Duodenal mucosa (tissue), 2 donors: ENCODE results near the gene PIK3R2.
A peak's percentile ranks its signal among the peaks of the same experiment; 100 is the strongest.

ENCODE experiments used
- H3K27ac ChIP-seq: one replicate; pipeline ENCODE4 v1.7.0; 2013; ENCODE audit warnings: low read depth, low read length
- H3K27me3 ChIP-seq, 2 donors: one replicate each; pipeline ENCODE4 v1.7.0; 2013; ENCODE audit warnings: low read length in 2 of 2, control low read depth in 1 of 2; ENCODE audit not compliant: insufficient read depth in 2 of 2, control insufficient read depth in 1 of 2
- H3K36me3 ChIP-seq, 2 donors: one replicate each; pipeline ENCODE4 v1.7.0; 2013; ENCODE audit warnings: low read length in 2 of 2, control low read depth in 1 of 2; ENCODE audit not compliant: insufficient read depth in 2 of 2, control insufficient read depth in 1 of 2
- H3K4me1 ChIP-seq, 2 donors: one replicate each; pipeline ENCODE4 v1.7.0; 2013; ENCODE audit warnings: low read length in 2 of 2, control low read depth in 1 of 2; ENCODE audit not compliant: insufficient read depth in 2 of 2, control insufficient read depth in 1 of 2
- H3K4me3 ChIP-seq, 2 donors: one replicate each; pipeline ENCODE4 v1.7.0; 2013; ENCODE audit warnings: low read length in 2 of 2, low read depth in 1 of 2
- H3K9ac ChIP-seq, 2 donors: one replicate each; pipeline ENCODE4 v1.7.0; 2013; ENCODE audit warnings: low read length in 2 of 2, low read depth in 1 of 2
- H3K9me3 ChIP-seq, 2 donors: one replicate each; pipeline ENCODE4 v1.7.0; 2013; ENCODE audit warnings: low read length in 2 of 2, control low read depth in 1 of 2; ENCODE audit not compliant: control insufficient read depth in 1 of 2

The PIK3R2 gene

GRCh38 chr19:18113827-18114226 is 39.1 kb upstream of the PIK3R2 start:
- Histone ChIP-seq H3K9me3 (no peaks in the 10 kb centered on the region), H3K36me3 (peaks cover 0 to 21% of the 10 kb centered on the region in 2 donors), H3K4me1 (peaks cover 28 to 40% of the 10 kb centered on the region in 2 donors), H3K27me3 (no peaks in the 10 kb centered on the region), H3K9ac (no peak overlapping the region), H3K4me3 (no peak overlapping the region), H3K27ac (no peak overlapping the region)

- no peaks in the 10 kb centered on the region for H3K27me3 ChIP-seq
- no peak overlapping the region for H3K4me3 ChIP-seq
- H3K27ac ChIP-seq: no peak overlapping the region
- peaks cover 28 to 41% of the 10 kb centered on the region in 2 donors for H3K4me1 ChIP-seq
- H3K9me3 ChIP-seq: no peaks in the 10 kb centered on the region
- peaks cover 0 to 21% of the 10 kb centered on the region in 2 donors for H3K36me3 ChIP-seq
- no peak overlapping the region for H3K9ac ChIP-seq
Observed at GRCh38 chr19:18114483-18114882, 38.5 kb upstream of the PIK3R2 start.

GRCh38 chr19:18117364-18117691 is 35.6 kb upstream of the PIK3R2 start:
- Histone ChIP-seq H3K36me3 (peaks cover under 1 to 27% of the 10 kb centered on the region in 2 donors), H3K4me3 (peak overlapping the region; percentile 35 to 44), H3K9ac (no peak overlapping the region), H3K27ac (no peak overlapping the region), H3K4me1 (peaks cover 21 to 29% of the 10 kb centered on the region in 2 donors), H3K27me3 (no peaks in the 10 kb centered on the region), H3K9me3 (no peaks in the 10 kb centered on the region)

GRCh38 chr19:18117692-18118378 is 35.1 kb upstream of the PIK3R2 start:
- Histone ChIP-seq H3K4me1 (peaks cover 21 to 26% of the 10 kb centered on the region in 2 donors), H3K36me3 (peaks cover 6 to 32% of the 10 kb centered on the region in 2 donors), H3K9me3 (no peaks in the 10 kb centered on the region), H3K27me3 (no peaks in the 10 kb centered on the region), H3K9ac (peak overlapping the region; percentile 34 to 74), H3K27ac (peak overlapping the region; percentile 30), H3K4me3 (peak overlapping the region; percentile 69 to 77)

- no peaks in the 10 kb centered on the region for H3K27me3 ChIP-seq
Observed at GRCh38 chr19:18118420-18119012, 34.4 kb upstream of the PIK3R2 start.

GRCh38 chr19:18119013-18119716 is 33.8 kb upstream of the PIK3R2 start:
- Histone ChIP-seq H3K27me3 (no peaks in the 10 kb centered on the region), H3K27ac (no peak overlapping the region), H3K9ac (peak overlapping the region; percentile 28 to 74), H3K9me3 (no peaks in the 10 kb centered on the region), H3K4me3 (peak overlapping the region; percentile 69 to 77), H3K36me3 (peaks cover 19 to 45% of the 10 kb centered on the region in 2 donors), H3K4me1 (peaks cover 21 to 24% of the 10 kb centered on the region in 2 donors)

More at GRCh38 chr19:18118420-18119012, 34.4 kb upstream of the PIK3R2 start:
- Histone ChIP-seq H3K36me3 (peaks cover 13 to 39% of the 10 kb centered on the region in 2 donors), H3K9me3 (no peaks in the 10 kb centered on the region), H3K4me1 (peaks cover 21 to 24% of the 10 kb centered on the region in 2 donors), H3K4me3 (peak overlapping the region; percentile 69 to 77), H3K9ac (peak overlapping the region; percentile 34 to 74), H3K27ac (peak overlapping the region; percentile 30)

GRCh38 chr19:18119717-18120105 is 33.3 kb upstream of the PIK3R2 start:
- Histone ChIP-seq H3K9me3 (no peaks in the 10 kb centered on the region), H3K4me3 (peak overlapping the region; percentile 69 to 77), H3K27me3 (no peaks in the 10 kb centered on the region), H3K9ac (peak overlapping the region; percentile 4 to 74), H3K4me1 (peaks cover 21 to 24% of the 10 kb centered on the region in 2 donors), H3K27ac (no peak overlapping the region), H3K36me3 (peaks cover 22 to 45% of the 10 kb centered on the region in 2 donors)

- H3K9me3 ChIP-seq: no peaks in the 10 kb centered on the region
- H3K36me3 ChIP-seq: peaks cover 22 to 44% of the 10 kb centered on the region in 2 donors
- no peak overlapping the region for H3K9ac ChIP-seq
- H3K27ac ChIP-seq: no peak overlapping the region
- H3K4me1 ChIP-seq: peaks cover 21 to 24% of the 10 kb centered on the region in 2 donors
- H3K27me3 ChIP-seq: no peaks in the 10 kb centered on the region
- no peak overlapping the region for H3K4me3 ChIP-seq
Observed at GRCh38 chr19:18120127-18120526, 32.8 kb upstream of the PIK3R2 start.

- peaks cover 22 to 46% of the 10 kb centered on the region in 2 donors for H3K36me3 ChIP-seq
- H3K4me1 ChIP-seq: peaks cover 21 to 24% of the 10 kb centered on the region in 2 donors
- H3K9me3 ChIP-seq: no peaks in the 10 kb centered on the region
- H3K27me3 ChIP-seq: no peaks in the 10 kb centered on the region
- no peak overlapping the region for H3K4me3 ChIP-seq
- H3K27ac ChIP-seq: no peak overlapping the region
- no peak overlapping the region for H3K9ac ChIP-seq
Observed at GRCh38 chr19:18121166-18121565, 31.8 kb upstream of the PIK3R2 start.

GRCh38 chr19:18122424-18122823 is 30.5 kb upstream of the PIK3R2 start:
- Histone ChIP-seq H3K4me1 (peaks cover 18 to 20% of the 10 kb centered on the region in 2 donors), H3K27ac (no peak overlapping the region), H3K36me3 (peaks cover 22 to 49% of the 10 kb centered on the region in 2 donors), H3K4me3 (no peak overlapping the region), H3K27me3 (no peaks in the 10 kb centered on the region), H3K9me3 (no peaks in the 10 kb centered on the region), H3K9ac (no peak overlapping the region)
